Measurements from ENCODE around the gene TERT.

GRCh38 chr5:1247811-1248210, 47.1 kb downstream of the TERT start:
- TF ChIP-seq, protein P1, sequence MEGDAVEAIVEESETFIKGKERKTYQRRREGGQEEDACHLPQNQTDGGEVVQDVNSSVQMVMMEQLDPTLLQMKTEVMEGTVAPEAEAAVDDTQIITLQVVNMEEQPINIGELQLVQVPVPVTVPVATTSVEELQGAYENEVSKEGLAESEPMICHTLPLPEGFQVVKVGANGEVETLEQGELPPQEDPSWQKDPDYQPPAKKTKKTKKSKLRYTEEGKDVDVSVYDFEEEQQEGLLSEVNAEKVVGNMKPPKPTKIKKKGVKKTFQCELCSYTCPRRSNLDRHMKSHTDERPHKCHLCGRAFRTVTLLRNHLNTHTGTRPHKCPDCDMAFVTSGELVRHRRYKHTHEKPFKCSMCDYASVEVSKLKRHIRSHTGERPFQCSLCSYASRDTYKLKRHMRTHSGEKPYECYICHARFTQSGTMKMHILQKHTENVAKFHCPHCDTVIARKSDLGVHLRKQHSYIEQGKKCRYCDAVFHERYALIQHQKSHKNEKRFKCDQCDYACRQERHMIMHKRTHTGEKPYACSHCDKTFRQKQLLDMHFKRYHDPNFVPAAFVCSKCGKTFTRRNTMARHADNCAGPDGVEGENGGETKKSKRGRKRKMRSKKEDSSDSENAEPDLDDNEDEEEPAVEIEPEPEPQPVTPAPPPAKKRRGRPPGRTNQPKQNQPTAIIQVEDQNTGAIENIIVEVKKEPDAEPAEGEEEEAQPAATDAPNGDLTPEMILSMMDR (IDR thresholded peaks at IDR 0.05): no peak
- no peak for TF ChIP-seq POLR2A (IDR thresholded peaks at IDR 0.05)
